ENCODE data around the gene SUCO. TPM values are rescaled to one million over a fixed set of nuclear protein-coding genes. Genes with fewer than 3 reads are reported as not detected.
"Not testable (repeated sequence)": the region's sequence is repeated elsewhere in the genome, so short reads cannot be mapped to it uniquely, and the experiment has no call there.

SUCO gene
- total RNA-seq, 1 donor from 2014 or later: 11.3 TPM

DNA sequence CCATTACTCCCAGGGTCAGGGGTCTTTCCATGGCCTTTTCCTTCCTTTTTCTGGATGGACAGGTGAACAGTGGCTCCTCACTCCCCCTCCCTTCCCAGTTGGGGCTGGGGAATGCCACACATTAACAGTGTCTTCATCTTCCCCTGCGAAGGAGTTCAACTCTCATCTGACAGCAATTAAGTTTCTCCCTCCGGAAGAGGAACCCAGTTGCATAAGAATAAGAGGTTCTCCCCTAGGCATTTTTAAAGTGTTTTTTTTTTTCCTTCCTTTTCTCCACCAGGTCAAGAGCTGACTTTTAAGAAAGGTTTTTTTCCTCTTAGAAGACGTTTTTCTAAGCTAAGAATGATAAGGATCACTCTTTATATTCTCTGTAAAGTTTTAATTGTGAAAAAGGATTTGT, 83.7 kb downstream of the SUCO start:
- H3K36me3 ChIP-seq (ENCODE audit: control insufficient read depth, insufficient read depth, low read length): no peaks in the 10 kb centered on the region
- DNase-seq (ENCODE audit: low read depth) (no peak), FAIRE-seq (no peak)
- TF ChIP-seq CTCF (IDR thresholded peaks at IDR 0.05; ENCODE audit: insufficient read depth, low read length, severe bottlenecking): no peak
- H3K27me3 ChIP-seq (ENCODE audit: control insufficient read depth, insufficient read depth, low read length): no peaks in the 10 kb centered on the region
- no peak overlapping the region for H3K4me3 ChIP-seq (ENCODE audit: low read depth, low read length)

DNA sequence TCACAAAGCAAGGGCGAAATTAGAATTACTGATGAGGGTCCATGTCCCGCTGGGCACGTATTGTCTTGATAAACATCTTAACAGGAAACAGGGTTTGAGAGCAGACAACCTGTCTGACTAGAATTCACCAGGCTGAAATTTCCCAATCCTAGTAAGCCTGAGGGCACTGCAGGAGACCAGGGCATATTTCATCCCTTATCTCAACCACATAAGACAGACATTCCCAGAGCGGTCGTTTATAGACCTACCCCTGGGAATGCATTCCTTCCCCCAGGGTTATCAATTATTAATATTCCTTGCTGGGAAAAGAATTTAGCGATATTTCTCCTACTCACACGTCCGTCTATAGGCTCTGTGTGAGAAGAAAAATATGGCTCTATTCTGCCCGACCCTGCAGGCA, 87.7 kb downstream of the SUCO start:
- not testable (repeated sequence) for H3K36me3 ChIP-seq (ENCODE audit: control insufficient read depth, insufficient read depth, low read length); DNase-seq (ENCODE audit: low read depth); FAIRE-seq; H3K27me3 ChIP-seq (ENCODE audit: control insufficient read depth, insufficient read depth, low read length); H3K4me3 ChIP-seq (ENCODE audit: low read depth, low read length)

DNA sequence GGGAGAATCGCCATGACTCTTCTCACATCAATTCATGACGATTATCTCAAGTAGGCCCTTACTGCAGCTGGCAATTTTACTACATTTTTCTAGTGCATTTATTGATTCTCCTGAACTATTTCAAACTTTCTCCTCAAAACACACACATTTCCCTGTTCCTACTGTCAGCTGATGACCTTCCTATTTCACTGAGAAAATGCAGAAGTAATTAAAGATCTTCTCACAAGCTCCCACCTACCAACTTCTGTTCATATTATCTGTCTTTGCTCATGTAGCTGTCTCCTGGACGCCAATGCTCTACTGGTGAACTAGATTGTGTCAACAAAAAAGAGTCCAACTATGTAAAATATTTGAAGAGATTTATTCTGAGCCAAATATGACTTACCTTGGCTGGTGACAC, 89.6 kb downstream of the SUCO start:
- DNase-seq (ENCODE audit: low read depth) (no peak), FAIRE-seq (no peak)
- H3K36me3 ChIP-seq (ENCODE audit: control insufficient read depth, insufficient read depth, low read length): no peaks in the 10 kb centered on the region
- no peak overlapping the region for H3K4me3 ChIP-seq (ENCODE audit: low read depth, low read length)
- no peaks in the 10 kb centered on the region for H3K27me3 ChIP-seq (ENCODE audit: control insufficient read depth, insufficient read depth, low read length)
- no peak for TF ChIP-seq CTCF (IDR thresholded peaks at IDR 0.05; ENCODE audit: insufficient read depth, low read length, severe bottlenecking)

- DNase-seq (ENCODE audit: low read depth) (no peak), FAIRE-seq (no peak)
- H3K36me3 ChIP-seq (ENCODE audit: control insufficient read depth, insufficient read depth, low read length): no peaks in the 10 kb centered on the region
- no peak overlapping the region for H3K4me3 ChIP-seq (ENCODE audit: low read depth, low read length)
- no peaks in the 10 kb centered on the region for H3K27me3 ChIP-seq (ENCODE audit: control insufficient read depth, insufficient read depth, low read length)
- TF ChIP-seq CTCF (IDR thresholded peaks at IDR 0.05; ENCODE audit: insufficient read depth, low read length, severe bottlenecking): no peak
These were observed 90.8 kb downstream of the SUCO start for GRCh38 chr1:172623748-172624147.

GRCh38 chr1:172626845-172627244, 93.9 kb downstream of the SUCO start:
- no peaks in the 10 kb centered on the region for H3K27me3 ChIP-seq (ENCODE audit: control insufficient read depth, insufficient read depth, low read length)
- H3K4me3 ChIP-seq (ENCODE audit: low read depth, low read length): no peak overlapping the region
- no peak for DNase-seq (ENCODE audit: low read depth)
- TF ChIP-seq CTCF (IDR thresholded peaks at IDR 0.05; ENCODE audit: insufficient read depth, low read length, severe bottlenecking): no peak
- no peak for FAIRE-seq
- no peaks in the 10 kb centered on the region for H3K36me3 ChIP-seq (ENCODE audit: control insufficient read depth, insufficient read depth, low read length)

- DNase-seq (ENCODE audit: low read depth) (no peak), FAIRE-seq (no peak)
- no peaks in the 10 kb centered on the region for H3K27me3 ChIP-seq (ENCODE audit: control insufficient read depth, insufficient read depth, low read length)
These were observed 94.8 kb downstream of the SUCO start for GRCh38 chr1:172627702-172628101.

More at GRCh38 chr1:172627702-172628101, 94.8 kb downstream of the SUCO start:
- no peaks in the 10 kb centered on the region for H3K36me3 ChIP-seq (ENCODE audit: control insufficient read depth, insufficient read depth, low read length)
- TF ChIP-seq CTCF (IDR thresholded peaks at IDR 0.05; ENCODE audit: insufficient read depth, low read length, severe bottlenecking): no peak
- H3K4me3 ChIP-seq (ENCODE audit: low read depth, low read length): no peak overlapping the region
